Fibroblast of lung (primary cell): ENCODE data around the gene KPNA5. TPM values are rescaled to one million over a fixed set of nuclear protein-coding genes. Genes with fewer than 3 reads are reported as not detected.
"Not testable (repeated sequence)": the region's sequence is repeated elsewhere in the genome, so short reads cannot be mapped to it uniquely, and the experiment has no call there.

Experiments
- DNase-seq, 2 donors: peaks; one replicate each; pipeline versions ENCODE4 v3.0.0 to v3.0.0-alpha.2; 2010; ENCODE audit warnings: low read depth in 2 of 2
- H2AFZ ChIP-seq: 2 replicates; pipeline ENCODE4 v1.5.1; 2012; ENCODE audit warnings: low read length, control low read depth, inconsistent platforms
- H3K27ac ChIP-seq: 2 replicates; pipeline ENCODE4 v1.5.1; 2011; ENCODE audit warnings: low read length, control low read depth; ENCODE audit not compliant: insufficient read depth
- H3K27me3 ChIP-seq: 2 replicates; pipeline ENCODE4 v1.5.1; 2011; ENCODE audit warnings: mild to moderate bottlenecking, low read length; ENCODE audit not compliant: control insufficient read depth, insufficient read depth
- H3K36me3 ChIP-seq: 2 replicates; pipeline ENCODE4 v1.5.1; 2011; ENCODE audit warnings: low read length; ENCODE audit not compliant: control insufficient read depth, insufficient read depth
- H3K4me1 ChIP-seq: 2 replicates; pipeline ENCODE4 v1.5.1; 2011; ENCODE audit warnings: low read length; ENCODE audit not compliant: control insufficient read depth, insufficient read depth; ENCODE audit errors: extremely low read depth
- H3K4me2 ChIP-seq: 2 replicates; pipeline ENCODE4 v1.5.1; 2011; ENCODE audit warnings: low read length, control low read depth; ENCODE audit not compliant: insufficient read depth; ENCODE audit errors: extremely low read depth
- H3K4me3 ChIP-seq, 4 experiments: fragments of 200-600 bp in 1 of 4; sonication (generic) in 1 of 4; replicated peaks in 1 of 4; 2 replicates each; pipeline ENCODE4 v1.5.1; 2011 to 2016; ENCODE audit warnings: low read length in 4 of 4, low read depth in 3 of 4, mild to moderate bottlenecking in 3 of 4, control low read depth in 2 of 4, inconsistent platforms in 1 of 4, mixed read lengths in 1 of 4; ENCODE audit not compliant: insufficient read depth in 1 of 4; ENCODE audit errors: control extremely low read depth in 1 of 4
- H3K79me2 ChIP-seq: 2 replicates; pipeline ENCODE4 v1.5.1; 2012; ENCODE audit warnings: mild to moderate bottlenecking, low read length, inconsistent platforms; ENCODE audit not compliant: control insufficient read depth, insufficient read depth
- H3K9ac ChIP-seq: 2 replicates; pipeline ENCODE4 v1.5.1; 2011; ENCODE audit warnings: mild to moderate bottlenecking, low read length, control low read depth; ENCODE audit not compliant: insufficient read depth
- H3K9me3 ChIP-seq: 2 replicates; pipeline ENCODE4 v1.5.1; 2012; ENCODE audit warnings: low read depth, low read length; ENCODE audit not compliant: control insufficient read depth, insufficient read depth
- H4K20me1 ChIP-seq: 2 replicates; pipeline ENCODE4 v1.5.1; 2011; ENCODE audit warnings: low read length; ENCODE audit not compliant: control insufficient read depth, insufficient read depth; ENCODE audit errors: extremely low read depth
- CTCF ChIP-seq, 2 donors: IDR thresholded peaks in 1 of 2; conservative IDR thresholded peaks in 1 of 2; 1 replicate in 1 of 2; 2 replicates in 1 of 2; pipeline ENCODE4 v1.5.1; 2011 to 2012; ENCODE audit warnings: low read length in 2 of 2, control low read depth in 1 of 2, inconsistent platforms in 1 of 2, low read depth in 1 of 2, mild to moderate bottlenecking in 1 of 2
- EZH2 ChIP-seq: IDR thresholded peaks from 2 replicates; pipeline ENCODE4 v1.5.1; 2012; ENCODE audit warnings: low read length, control low read depth, mild to moderate bottlenecking; ENCODE audit errors: missing control alignments
- polyA plus RNA-seq, 2 donors: library from polyadenylated mRNA; depleted of rRNA in 1 of 2; stranded (reverse) in 1 of 2; unstranded in 1 of 2; fragments of >200 nt; gene quantifications; 2 replicates each; pipeline ENCODE4 v1.2.1, GENCODE V29; 2011 to 2012; ENCODE audit warnings: missing spikeins in 1 of 2
- total RNA-seq: library from RNA; depleted of rRNA; stranded (reverse); fragments of >200 nt; gene quantifications from 2 replicates; pipeline ENCODE4 v1.2.1, GENCODE V29; 2014

KPNA5 gene
- total and polyA plus RNA-seq, 2 donors (not counting 1 experiment from before 2014, with no cell fraction given): 7.9 to 11.6 TPM

GRCh38 chr6:116726947-116727346 lies 45.9 kb downstream of the KPNA5 start:
- no peak overlapping the region for H3K4me2 ChIP-seq
- H4K20me1 ChIP-seq: no peaks in the 10 kb centered on the region
- no peaks in the 10 kb centered on the region for H3K27me3 ChIP-seq
- H3K27ac ChIP-seq: no peak overlapping the region
- H3K4me3 ChIP-seq: no peak overlapping the region
- H3K4me1 ChIP-seq: no peaks in the 10 kb centered on the region
- H2AFZ ChIP-seq: no peak overlapping the region
- no peak for DNase-seq
- no peak for TF ChIP-seq EZH2
- TF ChIP-seq CTCF (conservative IDR thresholded peaks at IDR 0.05 in 1 of 2, IDR thresholded peaks at IDR 0.05 in 1 of 2; ENCODE audit: low read depth in 1 of 2, low read length in 2 of 2): no peak
- H3K79me2 ChIP-seq: no peaks in the 10 kb centered on the region
- H3K36me3 ChIP-seq: no peaks in the 10 kb centered on the region
- no peaks in the 10 kb centered on the region for H3K9me3 ChIP-seq
- H3K9ac ChIP-seq: no peak overlapping the region

- H3K4me2 ChIP-seq: no peak overlapping the region
- no peaks in the 10 kb centered on the region for H4K20me1 ChIP-seq
- no peak for DNase-seq
- no peak overlapping the region for H3K9ac ChIP-seq
- H3K4me1 ChIP-seq: no peaks in the 10 kb centered on the region
- no peaks in the 10 kb centered on the region for H3K27me3 ChIP-seq
- H3K36me3 ChIP-seq: no peaks in the 10 kb centered on the region
- no peak overlapping the region for H3K27ac ChIP-seq
- no peaks in the 10 kb centered on the region for H3K9me3 ChIP-seq
- no peak overlapping the region for H2AFZ ChIP-seq
- no peak overlapping the region for H3K4me3 ChIP-seq
- H3K79me2 ChIP-seq: no peaks in the 10 kb centered on the region
- TF ChIP-seq EZH2 (no peak), CTCF (conservative IDR thresholded peaks at IDR 0.05 in 1 of 2, IDR thresholded peaks at IDR 0.05 in 1 of 2; ENCODE audit: low read depth in 1 of 2, low read length in 2 of 2) (no peak)
Measured at GRCh38 chr6:116730513-116730912, 49.5 kb downstream of the KPNA5 start.

- Histone ChIP-seq H2AFZ (no peak overlapping the region), H3K36me3 (no peaks in the 10 kb centered on the region), H3K9me3 (no peaks in the 10 kb centered on the region), H4K20me1 (no peaks in the 10 kb centered on the region), H3K27me3 (no peaks in the 10 kb centered on the region), H3K4me1 (no peaks in the 10 kb centered on the region), H3K9ac (no peak overlapping the region), H3K27ac (no peak overlapping the region), H3K79me2 (no peaks in the 10 kb centered on the region), H3K4me2 (no peak overlapping the region), H3K4me3 (no peak overlapping the region)
- TF ChIP-seq EZH2: no peak
- TF ChIP-seq CTCF (conservative IDR thresholded peaks at IDR 0.05 in 1 of 2, IDR thresholded peaks at IDR 0.05 in 1 of 2; ENCODE audit: low read depth in 1 of 2, low read length in 2 of 2): no peak
- peak in 1 of 2 donors; percentile 6 for DNase-seq
Measured at GRCh38 chr6:116737004-116737403, 56.0 kb downstream of the KPNA5 start.

GRCh38 chr6:116740486-116740885 lies 59.5 kb downstream of the KPNA5 start:
- H3K79me2 ChIP-seq, H3K4me3 ChIP-seq, DNase-seq, H4K20me1 ChIP-seq, H2AFZ ChIP-seq, H3K9ac ChIP-seq, H3K27me3 ChIP-seq, H3K27ac ChIP-seq, H3K4me2 ChIP-seq, H3K36me3 ChIP-seq, H3K4me1 ChIP-seq, H3K9me3 ChIP-seq: not testable (repeated sequence)
